ENCODE data around the gene ANKLE2.
"Not testable (repeated sequence)": the region's sequence is repeated elsewhere in the genome, so short reads cannot be mapped to it uniquely, and the experiment has no call there.

The ANKLE2 gene

GRCh38 chr12:132788375-132789098 is 26.9 kb upstream of the ANKLE2 start:
- no peaks in the 10 kb centered on the region for H3K9me3 Mint-ChIP-seq
- peak overlapping the region; percentile 28 for H3K27ac Mint-ChIP-seq
- peaks cover 7% of the 10 kb centered on the region for H3K4me1 Mint-ChIP-seq (ENCODE audit: low read depth)
- H3K27me3 Mint-ChIP-seq, result no peaks in the 10 kb centered on the region
- H3K36me3 Mint-ChIP-seq (ENCODE audit: low read depth), result peaks cover 93% of the 10 kb centered on the region
- intact Hi-C loops (cut with micrococcal nuclease), result no loop called here
- H3K4me3 Mint-ChIP-seq, result no peak overlapping the region

DNA sequence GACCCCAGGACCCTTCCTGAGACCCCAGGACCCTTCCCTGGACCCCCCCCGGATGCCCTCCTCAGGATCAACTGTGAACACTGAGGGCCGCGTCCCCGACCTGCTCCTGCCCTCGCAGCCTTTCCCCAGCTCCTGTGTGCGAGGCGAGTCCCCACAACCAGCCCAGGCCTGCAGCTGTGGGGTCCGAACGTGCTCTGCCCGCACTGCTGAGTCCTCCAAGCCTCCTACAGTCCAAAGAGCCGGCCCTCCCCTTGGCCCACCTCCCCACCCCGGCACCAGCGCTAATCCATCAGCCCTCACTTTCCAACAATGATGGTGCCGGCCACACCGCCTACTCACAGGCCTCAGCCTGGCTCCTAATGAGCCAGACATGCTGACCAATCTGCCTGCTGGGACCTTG is 26.2 kb upstream of the ANKLE2 start:
- H3K36me3 Mint-ChIP-seq (ENCODE audit: low read depth), result peaks cover 98% of the 10 kb centered on the region
- H3K9me3 Mint-ChIP-seq, result no peaks in the 10 kb centered on the region
- no peak overlapping the region for H3K4me3 Mint-ChIP-seq
- peaks cover 7% of the 10 kb centered on the region for H3K4me1 Mint-ChIP-seq (ENCODE audit: low read depth)
- no peaks in the 10 kb centered on the region for H3K27me3 Mint-ChIP-seq
- intact Hi-C loops (cut with micrococcal nuclease), result no loop called here
- peak overlapping the region; percentile 28 for H3K27ac Mint-ChIP-seq

DNA sequence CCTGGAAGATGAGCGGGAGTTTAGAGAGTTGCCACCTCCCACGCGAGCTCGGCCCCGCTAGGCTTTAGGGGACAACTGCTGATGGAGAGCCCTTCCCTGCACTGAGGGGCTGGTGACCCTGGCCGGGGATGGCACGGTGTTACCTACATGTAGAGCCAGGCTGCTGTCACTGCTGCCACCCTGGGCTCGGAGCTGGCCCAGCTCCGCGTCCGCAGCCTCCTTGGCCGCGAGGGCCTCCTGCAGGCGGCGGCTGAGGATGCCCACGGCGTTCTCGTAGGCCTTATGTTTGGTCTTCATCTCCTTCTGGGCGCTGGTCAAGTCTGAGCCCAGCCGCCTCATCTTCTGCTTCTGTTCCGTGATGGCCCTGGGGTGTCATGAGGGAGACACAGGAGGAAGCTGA is 24.6 kb upstream of the ANKLE2 start:
- Mint-ChIP-seq H3K36me3 (ENCODE audit: low read depth) (peaks cover 99% of the 10 kb centered on the region), H3K9me3 (no peaks in the 10 kb centered on the region), H3K4me3 (no peak overlapping the region), H3K27ac (no peak overlapping the region), H3K27me3 (no peaks in the 10 kb centered on the region), H3K4me1 (ENCODE audit: low read depth) (peaks cover 7% of the 10 kb centered on the region)
- intact Hi-C loops (cut with micrococcal nuclease), result no loop called here

DNA sequence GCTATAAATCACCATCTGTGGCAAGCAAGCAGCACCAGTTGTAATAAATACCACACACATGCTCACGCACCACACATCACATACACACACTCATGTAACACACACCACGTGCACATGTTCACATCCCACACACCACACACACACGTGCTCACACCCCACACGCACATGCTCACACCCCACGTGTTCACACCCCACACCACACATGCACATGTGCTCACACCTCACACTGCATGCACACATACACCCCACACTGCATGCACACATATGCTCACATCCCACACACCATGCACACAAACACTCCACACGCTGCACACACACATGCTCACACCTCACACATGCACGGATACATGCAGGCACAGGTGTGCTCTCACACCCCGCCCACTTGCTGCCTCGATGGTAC is 22.9 kb upstream of the ANKLE2 start:
- intact Hi-C loops (cut with micrococcal nuclease), result no loop called here
- Mint-ChIP-seq H3K27me3 (no peaks in the 10 kb centered on the region), H3K4me3 (no peak overlapping the region), H3K9me3 (no peaks in the 10 kb centered on the region), H3K27ac (peak overlapping the region; percentile 4), H3K36me3 (ENCODE audit: low read depth) (peaks cover 99% of the 10 kb centered on the region), H3K4me1 (ENCODE audit: low read depth) (peaks cover 7% of the 10 kb centered on the region)

DNA sequence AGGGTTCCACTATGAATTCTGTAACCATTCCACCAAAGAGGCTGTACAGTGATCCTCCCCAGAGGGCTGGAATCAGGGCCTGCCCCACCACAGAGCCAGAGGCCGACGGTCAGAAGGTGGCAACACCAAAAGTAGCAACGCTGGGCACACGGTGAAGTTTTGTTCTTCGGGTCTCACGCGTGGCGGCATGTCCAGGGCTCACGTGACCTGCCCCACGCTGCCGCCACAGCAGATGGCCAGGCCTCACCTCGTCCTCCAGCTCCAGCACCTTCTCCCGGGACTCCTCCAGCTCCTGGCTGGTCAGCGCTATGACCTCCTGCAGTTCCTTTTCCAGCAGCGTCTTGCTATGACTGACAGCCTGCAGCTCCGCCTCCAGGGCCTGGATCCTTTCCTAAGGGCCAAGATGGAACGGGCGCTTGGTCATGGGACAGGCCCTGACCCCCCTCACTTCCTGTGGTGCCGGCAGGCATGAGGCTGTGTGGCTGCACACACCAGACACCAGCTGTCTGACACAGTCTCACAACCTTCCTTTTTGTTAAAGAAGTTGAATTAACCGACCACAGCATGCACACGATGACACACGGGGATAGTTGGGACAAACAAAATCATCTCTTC is 22.4 kb upstream of the ANKLE2 start:
- H3K4me3 Mint-ChIP-seq, result no peak overlapping the region
- H3K27me3 Mint-ChIP-seq, result no peaks in the 10 kb centered on the region
- peaks cover 7% of the 10 kb centered on the region for H3K4me1 Mint-ChIP-seq (ENCODE audit: low read depth)
- H3K27ac Mint-ChIP-seq, result peak overlapping the region; percentile 4
- no peaks in the 10 kb centered on the region for H3K9me3 Mint-ChIP-seq
- intact Hi-C loops (cut with micrococcal nuclease), result no loop called here
- peaks cover 99% of the 10 kb centered on the region for H3K36me3 Mint-ChIP-seq (ENCODE audit: low read depth)

DNA sequence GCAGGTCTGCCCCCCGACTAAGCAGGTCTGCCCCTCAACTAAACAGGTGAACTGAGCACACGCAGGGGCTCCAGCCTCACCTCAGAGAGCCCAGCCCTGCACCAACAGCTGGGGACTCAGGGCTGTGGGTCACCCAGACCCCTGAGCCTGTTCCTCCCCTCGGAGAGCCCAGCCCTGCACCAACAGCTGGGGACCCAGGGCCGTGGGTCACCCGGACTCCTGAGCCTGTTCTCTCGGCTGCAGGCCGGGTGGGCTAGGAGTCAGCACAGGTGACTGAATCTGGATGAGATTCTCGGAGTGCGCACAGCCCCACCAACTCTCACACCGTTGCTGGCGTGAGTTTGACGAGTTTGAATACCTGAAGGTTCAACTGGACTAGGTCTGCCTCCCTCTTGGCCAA is 20.3 kb upstream of the ANKLE2 start:
- Mint-ChIP-seq H3K27me3 (no peaks in the 10 kb centered on the region), H3K9me3 (no peaks in the 10 kb centered on the region), H3K27ac (peak overlapping the region; percentile 10), H3K36me3 (ENCODE audit: low read depth) (peaks cover 100% of the 10 kb centered on the region), H3K4me3 (no peak overlapping the region), H3K4me1 (ENCODE audit: low read depth) (peaks cover 7% of the 10 kb centered on the region)
- intact Hi-C loops (cut with micrococcal nuclease), result no loop called here

GRCh38 chr12:132779781-132780353 is 18.2 kb upstream of the ANKLE2 start:
- Mint-ChIP-seq H3K9me3 (no peaks in the 10 kb centered on the region), H3K27ac (no peak overlapping the region), H3K4me3 (no peak overlapping the region), H3K36me3 (ENCODE audit: low read depth) (peaks cover 100% of the 10 kb centered on the region), H3K27me3 (no peaks in the 10 kb centered on the region), H3K4me1 (ENCODE audit: low read depth) (peaks cover 6% of the 10 kb centered on the region)
- intact Hi-C loops (cut with micrococcal nuclease), result no loop called here

DNA sequence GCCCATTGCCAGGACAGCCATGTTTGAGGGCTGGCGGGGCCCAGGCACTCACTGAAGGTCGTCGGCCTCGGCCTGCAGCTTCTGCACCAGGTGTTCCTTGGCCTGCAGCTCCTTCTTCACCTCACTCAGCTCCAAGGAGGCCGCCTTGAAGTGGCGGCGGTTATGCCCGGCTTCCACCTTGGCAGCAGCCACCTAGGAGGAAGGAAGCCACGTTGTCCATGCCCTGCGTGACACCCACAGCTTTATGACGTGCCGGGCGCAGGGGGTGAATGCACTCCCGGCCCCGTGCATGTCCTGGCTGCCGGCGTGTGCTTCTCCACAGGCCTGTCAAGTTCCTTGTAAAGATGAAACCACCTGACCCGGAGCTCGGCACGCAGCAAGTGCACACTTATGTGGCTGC is 16.0 kb upstream of the ANKLE2 start:
- H3K36me3 Mint-ChIP-seq (ENCODE audit: low read depth), result peaks cover 100% of the 10 kb centered on the region
- no peak overlapping the region for H3K27ac Mint-ChIP-seq
- H3K27me3 Mint-ChIP-seq, result no peaks in the 10 kb centered on the region
- no peak overlapping the region for H3K4me3 Mint-ChIP-seq
- peaks cover 9% of the 10 kb centered on the region for H3K4me1 Mint-ChIP-seq (ENCODE audit: low read depth)
- H3K9me3 Mint-ChIP-seq, result no peaks in the 10 kb centered on the region
- intact Hi-C loops (cut with micrococcal nuclease), result no loop called here

DNA sequence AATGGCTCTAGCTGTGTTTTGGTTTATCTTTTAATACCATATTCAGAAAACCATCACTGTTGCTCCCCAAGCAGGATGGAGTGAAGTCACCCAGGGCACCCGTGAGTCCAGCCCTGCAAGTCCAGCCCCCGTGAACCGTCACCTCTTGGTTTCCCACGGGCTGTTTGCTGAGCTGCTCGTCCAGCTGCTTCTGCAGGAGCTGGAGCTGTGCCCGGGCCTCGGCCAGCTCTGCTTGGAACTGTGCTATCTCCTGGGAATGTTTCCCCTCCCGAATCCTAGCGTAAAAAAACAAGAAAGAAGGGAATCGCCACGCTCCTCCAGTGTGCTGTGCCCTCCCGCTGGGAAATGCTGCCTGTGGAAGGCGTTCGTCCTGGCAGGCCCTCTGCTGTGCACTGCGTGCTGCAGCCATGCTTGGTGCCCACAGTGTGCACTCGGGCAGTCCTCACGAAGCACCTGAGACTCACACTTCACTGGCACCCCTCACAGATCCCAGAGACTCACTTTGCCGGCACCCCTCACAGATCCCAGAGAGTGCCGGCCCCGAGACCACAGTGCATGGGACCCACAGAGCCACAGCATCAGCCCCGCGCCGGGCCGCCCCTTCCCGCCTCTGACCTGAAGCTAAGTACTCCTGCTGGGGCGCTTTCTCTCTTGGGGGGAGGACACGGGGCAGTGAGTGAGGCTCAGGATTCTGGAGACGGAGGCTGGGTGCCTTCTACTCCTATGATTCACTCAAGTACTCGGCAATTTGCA is 15.4 kb upstream of the ANKLE2 start:
- Mint-ChIP-seq H3K4me3 (no peak overlapping the region), H3K36me3 (ENCODE audit: low read depth) (peaks cover 98% of the 10 kb centered on the region), H3K9me3 (no peaks in the 10 kb centered on the region), H3K4me1 (ENCODE audit: low read depth) (peaks cover 12% of the 10 kb centered on the region), H3K27me3 (no peaks in the 10 kb centered on the region), H3K27ac (peak overlapping the region; percentile 31)
- intact Hi-C loops (cut with micrococcal nuclease), result no loop called here

DNA sequence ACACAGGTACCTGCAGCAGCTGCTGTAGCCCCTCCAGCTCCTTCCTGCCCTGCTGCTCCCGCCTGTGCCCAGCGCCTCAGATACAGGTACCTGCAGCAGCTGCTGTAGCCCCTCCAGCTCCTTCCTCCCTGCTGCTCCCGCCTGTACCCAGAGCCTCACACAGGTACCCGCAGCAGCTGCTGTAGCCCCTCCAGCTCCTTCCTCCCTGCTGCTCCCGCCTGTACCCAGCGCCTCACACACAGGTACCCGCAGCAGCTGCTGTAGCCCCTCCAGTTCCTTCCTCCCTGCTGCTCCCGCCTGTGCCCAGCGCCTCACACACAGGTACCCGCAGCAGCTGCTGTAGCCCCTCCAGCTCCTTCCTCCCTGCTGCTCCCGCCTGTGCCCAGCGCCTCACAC is 14.6 kb upstream of the ANKLE2 start:
- peak overlapping the region; percentile 31 for H3K27ac Mint-ChIP-seq
- H3K9me3 Mint-ChIP-seq; intact Hi-C loops (cut with micrococcal nuclease); H3K4me3 Mint-ChIP-seq; H3K27me3 Mint-ChIP-seq: not testable (repeated sequence)
- peaks cover 98% of the 10 kb centered on the region for H3K36me3 Mint-ChIP-seq (ENCODE audit: low read depth)
- peaks cover 20% of the 10 kb centered on the region for H3K4me1 Mint-ChIP-seq (ENCODE audit: low read depth)

GRCh38 chr12:132775502-132776229 is 14.0 kb upstream of the ANKLE2 start:
- H3K36me3 Mint-ChIP-seq (ENCODE audit: low read depth), result peaks cover 96% of the 10 kb centered on the region

GRCh38 chr12:132774646-132775275 is 13.1 kb upstream of the ANKLE2 start:
- Mint-ChIP-seq H3K27me3 (no peaks in the 10 kb centered on the region), H3K9me3 (no peaks in the 10 kb centered on the region), H3K4me1 (ENCODE audit: low read depth) (peaks cover 35% of the 10 kb centered on the region), H3K4me3 (no peak overlapping the region), H3K27ac (no peak overlapping the region), H3K36me3 (ENCODE audit: low read depth) (peaks cover 93% of the 10 kb centered on the region)
- intact Hi-C loops (cut with micrococcal nuclease), result loop anchor here (5.0 kb wide), 1 partner anchor 113 kb away; the partner anchor contains the start of gene CHFR

More at GRCh38 chr12:132775502-132776229, 14.0 kb upstream of the ANKLE2 start:
- no peak overlapping the region for H3K4me3 Mint-ChIP-seq
- no peak overlapping the region for H3K27ac Mint-ChIP-seq
- no peaks in the 10 kb centered on the region for H3K9me3 Mint-ChIP-seq
- H3K27me3 Mint-ChIP-seq, result no peaks in the 10 kb centered on the region
- peaks cover 26% of the 10 kb centered on the region for H3K4me1 Mint-ChIP-seq (ENCODE audit: low read depth)
- intact Hi-C loops (cut with micrococcal nuclease), result no loop called here

DNA sequence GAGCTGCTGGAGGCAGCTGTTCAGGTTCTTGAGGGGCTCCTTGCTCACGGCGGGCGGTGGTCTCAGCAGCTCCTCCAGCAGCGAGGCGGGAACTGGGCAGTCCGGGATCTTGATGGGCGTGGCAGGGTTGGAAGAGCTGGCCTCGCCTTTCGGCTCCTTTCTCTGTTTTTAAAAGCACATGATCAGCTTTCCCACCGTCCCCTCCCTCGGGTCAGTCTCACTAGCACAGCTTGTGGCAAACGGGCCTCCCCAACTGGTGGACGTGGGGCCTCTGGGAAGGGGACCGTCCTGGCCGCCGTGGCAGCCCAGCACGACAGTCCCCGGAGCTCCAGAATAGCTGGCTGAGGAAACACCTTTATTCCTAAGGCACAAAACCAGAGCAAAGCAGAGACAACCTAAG is 12.5 kb upstream of the ANKLE2 start:
- intact Hi-C loops (cut with micrococcal nuclease), result loop anchor here (5.0 kb wide), 1 partner anchor 113 kb away; the partner anchor contains the start of gene CHFR
- peaks cover 41% of the 10 kb centered on the region for H3K4me1 Mint-ChIP-seq (ENCODE audit: low read depth)
- no peak overlapping the region for H3K4me3 Mint-ChIP-seq
- peak overlapping the region; percentile 99 for H3K27ac Mint-ChIP-seq
- peaks cover 90% of the 10 kb centered on the region for H3K36me3 Mint-ChIP-seq (ENCODE audit: low read depth)
- no peaks in the 10 kb centered on the region for H3K27me3 Mint-ChIP-seq
- H3K9me3 Mint-ChIP-seq, result no peaks in the 10 kb centered on the region
